ENCODE data around the gene MGST3. TPM values are rescaled to one million over a fixed set of nuclear protein-coding genes. Genes with fewer than 3 reads are reported as not detected.
"Not testable (repeated sequence)": the region's sequence is repeated elsewhere in the genome, so short reads cannot be mapped to it uniquely, and the experiment has no call there.

MGST3 gene
- 10 to 100 TPM; 47.9 to 49.0 TPM for total RNA-seq

DNA sequence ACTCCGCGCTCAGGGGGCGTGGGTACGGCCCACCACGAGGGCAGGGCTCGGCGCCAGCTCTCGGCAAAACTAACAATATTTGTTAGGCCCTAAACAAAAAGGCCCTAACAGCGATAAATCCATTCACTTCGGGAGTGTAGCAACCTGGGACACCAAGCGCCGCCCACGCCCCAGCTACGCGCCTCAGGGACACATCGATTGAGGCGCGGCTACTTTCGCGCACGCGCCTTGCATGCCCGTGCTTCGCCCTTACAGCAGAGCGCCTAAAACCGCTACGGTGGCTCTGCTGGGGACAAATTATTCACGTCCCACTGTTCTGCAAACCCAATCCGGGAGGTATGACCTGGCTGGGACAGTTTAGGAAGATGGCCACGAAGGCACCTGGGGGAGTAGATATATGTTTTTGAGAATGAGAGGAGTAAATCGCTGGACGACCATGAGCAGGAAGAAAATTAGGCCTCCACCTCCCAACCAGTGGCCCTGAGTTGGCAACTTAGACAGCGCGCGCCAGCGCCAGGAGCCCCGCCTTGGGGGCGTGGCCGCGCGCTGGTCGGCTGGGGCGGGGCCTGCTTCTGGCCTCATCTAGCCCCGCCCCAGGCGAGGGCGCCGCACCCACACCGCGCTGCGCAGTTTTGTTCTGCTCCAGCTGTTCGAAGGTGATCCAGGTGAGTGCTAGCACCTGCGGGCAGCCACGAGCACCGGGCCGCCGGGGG, at the start of gene MGST3:
TSS of gene MGST3 (plus strand) at position 606 of the 713 bp plus-strand sequence. CDS start 18,614 bp downstream, outside the sequence.
- CTCF ChIA-PET, result interaction anchor here (1.5 kb wide), 1 partner anchor 32 kb away, joined by 7 read pairs; no protein-coding TSS in a partner anchor
- POLR2A ChIA-PET, result interaction anchor here (1.0 to 1.3 kb wide), 3 partner anchors 27 to 67 kb away, joined by 4 to 5 read pairs (median 4); partner anchors contain the start of gene ALDH9A1

DNA sequence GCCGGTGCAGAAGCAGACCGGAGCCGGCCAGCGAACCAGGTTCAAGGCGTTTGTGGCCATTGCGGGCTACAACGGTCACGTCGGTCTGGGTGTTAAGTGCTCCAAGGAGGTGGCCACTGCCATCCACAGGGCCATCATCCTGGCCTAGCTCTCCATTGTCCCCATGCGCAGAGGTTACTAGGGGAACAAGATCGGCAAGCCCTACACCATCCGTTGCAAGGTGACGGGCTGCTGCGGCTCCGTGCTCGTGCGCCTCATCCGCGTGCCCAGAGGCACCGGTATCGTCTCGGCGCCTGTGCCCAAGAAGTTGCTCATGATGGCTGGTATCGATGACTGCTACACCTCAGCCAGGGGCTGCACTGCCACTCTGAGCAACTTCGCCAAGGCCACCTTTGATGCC, 49.1 kb upstream of the MGST3 start:
- ChIA-PET POLR2A (no interaction called here), CTCF (no interaction called here)

DNA sequence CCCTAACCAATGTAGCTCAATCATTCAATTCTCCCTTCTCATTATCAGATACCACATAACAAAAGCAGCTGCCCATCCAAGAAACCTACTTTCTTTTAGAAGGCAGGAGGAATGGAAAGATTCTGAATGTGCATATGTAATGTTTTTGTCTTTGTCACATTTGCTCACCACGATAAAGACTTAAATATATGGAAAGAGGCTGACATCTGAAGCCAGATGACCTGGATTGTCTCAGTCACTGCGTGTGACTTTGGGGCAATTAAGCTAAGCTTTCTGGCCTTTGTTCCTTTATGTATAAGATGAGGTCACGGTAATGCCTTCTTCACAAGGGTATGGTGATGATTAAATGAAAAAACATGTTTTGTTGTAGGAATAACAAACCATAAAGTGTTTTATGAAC, 44.6 kb upstream of the MGST3 start:
- POLR2A ChIA-PET, result no interaction called here
- CTCF ChIA-PET, result interaction anchor here (2.1 kb wide), 1 partner anchor 187 kb away, joined by 7 read pairs; no protein-coding TSS in a partner anchor

DNA sequence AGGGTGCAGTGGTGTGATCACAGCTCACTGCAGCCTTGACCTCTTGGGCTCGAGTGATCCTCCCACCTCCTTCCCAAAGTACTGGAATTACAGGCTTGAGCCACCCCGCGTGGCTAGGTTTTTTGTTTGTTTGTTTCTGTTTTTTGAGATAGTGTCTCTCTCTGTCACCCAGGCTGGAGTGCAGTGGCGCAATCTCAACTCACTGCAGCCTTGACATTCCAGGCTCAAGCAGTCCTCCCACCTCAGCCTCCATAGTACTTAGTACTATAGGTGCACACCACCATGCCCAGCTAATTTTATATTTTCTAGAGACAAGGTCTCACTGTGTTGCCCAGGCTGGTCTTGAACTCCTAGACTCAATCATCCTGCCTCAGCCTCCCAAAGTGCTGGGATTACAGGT, 39.6 kb upstream of the MGST3 start:
- CTCF ChIA-PET, result interaction anchor here (0.7 to 3.8 kb wide), 6 partner anchors 10 to 904 kb away, joined by 4 to 39 read pairs (median 6); no protein-coding TSS in a partner anchor
- POLR2A ChIA-PET, result not testable (repeated sequence)

DNA sequence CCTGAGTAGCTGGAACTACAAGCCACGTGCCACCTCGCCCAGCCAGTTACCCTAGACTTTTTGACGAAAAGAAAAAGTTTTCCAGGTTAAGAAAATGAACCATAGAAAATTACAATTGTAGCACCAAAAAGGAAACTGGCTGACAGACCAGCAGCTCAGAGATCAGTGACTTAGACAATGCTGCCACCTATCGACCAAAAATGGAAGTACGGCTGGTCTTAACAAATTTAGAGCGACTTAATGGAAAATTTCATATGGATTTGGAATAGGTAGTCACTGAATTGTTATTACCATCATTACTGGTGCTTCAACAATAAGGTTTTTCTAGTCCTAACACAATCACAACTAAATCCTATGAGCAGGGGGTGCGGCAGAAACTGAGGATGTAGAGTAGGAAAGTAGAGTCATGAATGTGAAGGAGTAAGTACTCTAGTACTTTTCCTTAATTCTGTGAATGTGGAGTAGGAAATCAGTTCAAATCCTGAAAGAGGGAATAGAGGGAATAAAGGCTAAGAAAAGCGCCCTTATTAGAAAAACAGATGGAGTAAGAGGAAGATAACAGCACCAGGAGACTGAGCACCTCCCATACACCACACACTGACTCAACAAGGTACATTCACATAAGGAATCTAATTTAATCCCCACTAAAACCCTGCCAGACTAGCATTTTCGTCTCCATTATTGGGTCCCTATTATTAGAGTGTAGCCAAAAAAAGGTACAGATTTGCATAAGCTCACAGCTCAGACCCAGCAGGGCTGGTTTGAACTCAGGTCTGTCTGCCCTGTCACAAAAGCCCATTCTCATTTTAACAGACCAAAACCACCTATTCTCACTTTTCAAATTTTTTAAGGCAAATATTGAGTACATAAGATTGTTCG, 37.9 kb upstream of the MGST3 start:
- ChIA-PET POLR2A (no interaction called here), CTCF (interaction anchor here (0.8 to 3.8 kb wide), 11 partner anchors 9 to 225 kb away, joined by 3 to 39 read pairs (median 3); no protein-coding TSS in a partner anchor)

DNA sequence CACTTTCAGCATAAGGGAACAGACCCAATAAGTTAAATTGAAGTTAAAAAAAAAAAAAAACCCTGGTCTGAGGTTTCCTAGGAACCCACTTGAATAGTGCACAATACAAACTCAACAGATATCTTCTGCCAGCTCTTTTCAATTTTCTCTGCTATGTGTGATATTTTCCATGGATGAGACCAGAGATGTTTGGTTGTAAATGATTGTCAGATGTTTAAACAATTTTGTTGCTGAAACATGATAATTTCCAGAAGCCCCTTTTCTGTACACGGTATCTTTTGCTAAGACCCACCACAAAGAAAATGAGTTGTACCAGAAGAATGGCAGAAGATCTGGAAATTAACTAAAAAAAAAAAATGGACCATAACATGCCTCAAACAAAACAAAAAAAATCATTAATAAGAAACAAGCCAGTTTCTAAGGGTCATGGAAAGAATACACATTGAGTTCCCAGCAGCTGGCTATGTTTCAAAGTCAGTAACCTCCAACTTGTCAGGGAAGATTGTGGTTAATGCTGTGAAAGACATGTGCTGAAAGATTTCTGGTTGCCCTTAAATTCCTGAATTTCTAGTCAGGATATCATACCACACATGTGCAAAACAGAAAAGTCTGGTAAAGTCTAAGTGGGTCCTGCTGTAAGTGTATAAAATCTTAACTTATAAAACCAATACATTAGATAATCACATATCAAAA, 35.6 kb upstream of the MGST3 start:
- ChIA-PET CTCF (interaction anchor here (1.4 to 3.8 kb wide), 2 partner anchors 202 to 219 kb away, joined by 3 to 39 read pairs; no protein-coding TSS in a partner anchor), POLR2A (no interaction called here)

DNA sequence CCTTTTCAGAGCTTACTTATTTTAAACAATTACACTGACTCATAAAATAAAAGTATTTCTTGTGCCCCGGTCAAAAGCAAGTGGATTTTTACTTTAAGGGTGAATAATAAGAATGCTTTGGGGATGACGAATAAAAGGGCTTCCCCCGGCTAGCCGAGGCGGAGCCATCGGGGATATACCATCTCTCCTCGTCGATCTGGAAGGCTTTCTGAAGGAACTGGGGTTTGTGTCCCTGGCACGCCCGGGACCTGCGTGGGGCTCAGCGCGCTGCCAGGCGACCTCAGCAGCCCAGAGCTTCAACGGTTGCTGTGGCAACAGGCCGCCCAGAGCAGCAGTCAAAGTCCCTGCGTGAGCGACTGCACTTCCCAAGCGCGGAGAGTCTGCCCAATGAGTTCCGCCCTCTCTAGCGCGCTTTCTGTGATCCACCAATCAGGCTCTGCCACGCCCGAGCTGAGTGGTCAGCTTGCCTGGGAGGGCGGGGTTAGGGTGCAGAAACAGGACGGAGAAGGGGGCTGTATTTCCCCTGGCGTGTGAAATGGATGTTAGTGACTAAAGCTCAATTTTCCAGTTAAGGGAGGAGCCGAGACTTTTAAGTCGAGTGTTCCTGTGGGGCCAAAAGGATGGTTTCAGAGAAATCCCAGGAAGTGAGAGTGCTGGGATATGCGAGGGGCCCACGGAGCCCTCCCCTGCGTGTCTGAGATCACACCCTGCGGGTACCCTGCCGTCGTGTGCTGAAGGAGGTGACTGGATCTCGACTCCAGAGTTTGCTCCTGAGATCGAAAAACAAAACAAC, 33.0 kb upstream of the MGST3 start:
- ChIA-PET CTCF (interaction anchor here (0.7 to 2.5 kb wide), 7 partner anchors 33 to 326 kb away, joined by 3 to 8 read pairs (median 4); partner anchors contain the start of gene MGST3), POLR2A (interaction anchor here (0.7 to 1.3 kb wide), 5 partner anchors 33 to 229 kb away, joined by 3 to 6 read pairs (median 5); partner anchors contain the start of genes ALDH9A1, MGST3, TMCO1 and UCK2)

DNA sequence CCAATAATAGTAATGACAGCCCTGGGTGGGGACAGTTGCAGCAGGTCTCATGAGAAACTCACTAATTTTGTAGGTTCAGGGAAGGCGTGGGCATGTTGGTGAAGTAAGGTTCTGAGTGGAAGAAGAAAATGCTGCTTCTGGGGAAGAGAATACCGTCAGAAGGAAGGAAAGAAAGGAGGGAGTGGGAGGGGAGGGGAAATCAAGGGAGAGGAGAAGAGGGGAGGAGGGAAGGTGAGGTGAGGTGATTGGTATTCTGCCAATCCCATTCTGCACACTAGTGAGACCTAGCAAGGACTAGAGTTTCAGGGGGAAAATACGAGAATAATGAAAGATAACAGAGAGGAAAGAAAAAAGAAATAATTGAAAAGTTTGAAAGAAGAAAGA, 32.4 kb upstream of the MGST3 start:
- POLR2A ChIA-PET, result interaction anchor here (0.9 to 1.3 kb wide), 3 partner anchors 100 to 205 kb away, joined by 5 to 6 read pairs (median 5); partner anchors contain the start of genes ALDH9A1 and TMCO1
- CTCF ChIA-PET, result interaction anchor here (0.7 to 2.5 kb wide), 6 partner anchors 32 to 325 kb away, joined by 3 to 8 read pairs (median 4); partner anchors contain the start of gene MGST3

DNA sequence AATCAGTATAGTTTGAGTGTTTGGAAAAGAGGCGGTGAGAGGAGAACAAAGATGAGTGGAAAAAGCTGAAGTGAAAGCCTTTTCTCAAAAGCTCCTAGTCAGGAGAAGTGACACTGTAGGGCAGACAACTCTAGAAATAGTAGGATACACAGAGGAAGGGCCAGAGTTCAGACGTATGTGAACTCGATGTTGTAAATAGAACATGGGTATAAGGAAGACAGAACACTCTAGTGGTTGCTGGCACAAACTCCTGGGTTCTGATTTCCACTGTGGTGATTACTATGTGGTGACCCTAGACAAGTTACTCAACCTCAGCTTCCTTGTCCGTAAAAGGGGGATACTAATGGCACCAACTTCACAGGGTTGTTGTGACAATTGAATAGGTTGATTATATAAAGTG, 30.2 kb upstream of the MGST3 start:
- CTCF ChIA-PET, result interaction anchor here (0.6 to 2.9 kb wide), 6 partner anchors 9 to 314 kb away, joined by 3 to 12 read pairs (median 5); partner anchors contain the start of genes ALDH9A1 and TMCO1
- POLR2A ChIA-PET, result no interaction called here

DNA sequence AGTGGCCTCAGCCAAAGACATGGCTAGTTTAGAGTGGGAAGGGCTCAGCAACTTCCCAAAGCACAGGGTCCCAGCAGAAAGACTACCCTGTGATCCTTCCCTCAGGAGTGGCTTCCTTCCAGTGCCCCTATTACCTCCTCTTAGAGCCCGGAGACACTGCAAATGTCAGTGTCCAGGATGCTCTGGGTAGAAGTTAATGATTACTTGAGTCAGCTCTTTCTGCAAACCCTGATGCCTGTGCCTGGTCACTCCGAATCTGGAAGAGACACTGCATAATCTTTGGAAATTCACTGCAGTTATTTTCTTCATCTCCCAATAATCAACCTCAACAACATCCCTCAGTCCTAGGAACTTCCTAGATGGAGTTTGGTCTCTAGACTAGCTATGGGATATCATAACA, 27.2 kb upstream of the MGST3 start:
- POLR2A ChIA-PET, result no interaction called here
- CTCF ChIA-PET, result no interaction called here

DNA sequence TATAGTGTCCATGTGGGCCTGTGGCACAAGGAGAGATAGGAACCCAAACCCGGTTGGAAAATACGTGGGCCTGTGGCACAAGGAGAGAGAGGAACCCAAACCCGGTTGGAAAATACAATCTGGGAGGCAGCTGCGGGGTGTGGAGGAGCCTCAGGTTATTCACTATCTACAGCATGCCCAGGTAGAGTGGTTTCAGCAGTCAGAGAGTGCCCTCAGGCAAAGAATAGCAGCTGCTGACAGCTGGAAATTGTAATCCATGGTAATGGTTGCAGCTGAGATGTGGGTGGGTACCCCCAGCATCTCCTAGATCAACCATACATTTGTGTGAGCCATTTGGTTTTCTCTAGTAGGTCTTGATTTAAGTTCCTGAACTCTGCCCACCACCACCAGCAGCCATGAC, 25.8 kb upstream of the MGST3 start:
- ChIA-PET POLR2A (no interaction called here), CTCF (no interaction called here)

DNA sequence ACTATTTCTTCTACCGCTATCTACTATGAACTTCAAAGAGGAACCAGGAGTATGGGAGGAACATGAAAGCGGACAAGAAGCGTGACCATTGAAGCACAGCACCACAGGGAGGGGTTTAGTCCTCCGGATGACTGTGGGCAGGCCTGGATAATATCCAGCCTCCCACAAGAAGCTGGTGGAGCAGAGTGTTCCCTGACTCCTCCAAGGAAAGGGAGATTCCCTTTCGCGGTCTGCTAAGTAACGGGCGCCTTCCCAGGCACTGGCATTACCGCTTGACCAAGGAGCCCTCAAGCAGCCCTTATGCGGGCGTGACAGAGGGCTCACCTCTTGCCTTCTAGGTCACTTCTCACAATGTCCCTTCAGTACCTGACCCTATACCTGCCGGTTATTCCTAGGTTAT, 24.4 kb upstream of the MGST3 start:
- POLR2A ChIA-PET, CTCF ChIA-PET: not testable (repeated sequence)

DNA sequence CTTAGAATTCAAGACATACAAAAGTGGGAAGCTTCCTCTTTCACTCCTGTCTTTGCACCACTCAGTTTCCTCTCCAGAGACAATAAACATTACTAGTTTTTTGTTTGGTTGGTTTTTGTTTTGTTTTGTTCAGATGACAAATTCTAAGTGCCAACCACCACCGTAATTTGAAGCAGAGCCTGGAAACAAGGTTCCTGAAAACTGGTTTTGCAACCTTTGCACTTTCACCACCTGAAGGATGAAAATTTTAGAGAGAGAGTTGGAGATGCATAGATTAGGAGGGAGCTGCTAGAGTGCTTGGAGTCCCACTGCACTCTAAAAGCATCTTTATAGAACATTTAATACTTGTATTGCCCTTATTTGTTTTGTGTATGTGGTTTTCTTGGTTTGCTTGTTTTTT, 20.2 kb upstream of the MGST3 start:
- CTCF ChIA-PET, result no interaction called here
- POLR2A ChIA-PET, result no interaction called here

DNA sequence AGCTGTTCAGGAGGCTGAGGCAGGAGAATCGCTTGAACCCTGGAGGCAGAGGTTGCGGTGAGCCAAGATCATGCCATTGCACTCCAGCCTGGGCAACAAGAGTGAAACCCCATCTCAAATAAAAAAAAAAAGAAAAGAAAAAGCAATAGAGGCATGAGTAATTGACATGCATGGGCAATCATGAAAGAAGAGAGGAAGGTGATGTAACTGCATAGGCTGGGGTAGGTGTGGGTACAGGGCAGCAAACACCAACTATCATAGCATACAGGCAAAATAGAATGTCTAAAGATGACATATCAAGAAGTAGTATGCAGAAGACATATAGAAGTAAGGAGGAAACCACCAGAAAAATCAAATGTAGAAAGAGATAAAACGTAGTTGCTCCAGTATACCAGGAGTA, 19.0 kb upstream of the MGST3 start:
- CTCF ChIA-PET, result no interaction called here
- POLR2A ChIA-PET, result no interaction called here

DNA sequence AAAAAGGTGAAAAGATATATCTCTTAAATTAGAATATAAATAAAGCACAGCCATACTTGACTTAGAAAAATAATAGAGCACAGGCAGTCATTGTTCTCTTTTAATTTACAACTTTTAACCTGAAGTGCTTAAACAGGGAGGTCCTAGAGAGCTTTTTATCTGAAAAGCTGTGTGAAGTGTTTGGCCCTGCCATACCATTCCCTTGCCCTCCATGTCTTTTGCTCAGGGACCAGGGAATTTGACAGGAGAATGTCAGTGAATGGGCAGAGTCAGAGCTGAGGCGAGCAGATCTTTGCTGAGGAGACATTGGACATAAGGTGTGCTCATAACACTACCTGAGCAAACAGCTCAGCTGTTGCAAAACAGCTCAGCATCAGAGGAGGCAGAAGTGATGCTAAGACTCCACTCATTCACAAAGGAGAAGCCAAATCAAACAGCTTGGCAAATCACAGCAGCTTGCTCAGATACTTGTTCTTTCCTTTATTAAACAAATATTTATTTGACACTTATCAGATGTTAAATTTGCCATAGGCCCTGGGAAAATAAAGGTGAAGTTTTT, 14.9 kb upstream of the MGST3 start:
- ChIA-PET POLR2A (no interaction called here), CTCF (no interaction called here)

DNA sequence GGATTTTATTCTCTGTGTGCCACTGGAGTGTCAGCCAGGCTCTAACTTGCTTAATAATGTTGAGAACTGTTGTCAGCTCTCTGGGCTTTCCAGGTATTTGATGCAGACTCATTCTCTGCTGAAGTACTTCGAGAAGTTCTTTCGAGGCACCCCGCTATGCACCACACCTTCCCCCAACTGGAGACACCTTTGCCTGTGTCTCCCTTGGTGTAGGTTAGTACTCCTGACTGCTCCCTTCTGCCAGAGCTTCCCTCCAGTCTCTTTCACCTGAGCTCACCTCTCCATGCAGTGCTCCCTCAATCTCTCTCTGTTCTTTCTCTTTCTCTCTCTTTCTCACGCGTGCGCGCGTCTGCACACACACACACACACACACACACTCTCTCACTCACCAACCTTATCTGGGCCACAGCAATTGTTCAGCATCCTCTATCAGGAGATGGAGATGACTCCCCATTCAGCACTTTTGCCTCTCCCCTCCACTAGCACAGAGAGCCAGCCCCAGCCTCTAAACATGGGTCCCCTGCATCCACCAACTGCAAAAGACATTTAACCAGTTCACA, 14.0 kb upstream of the MGST3 start:
- CTCF ChIA-PET, result interaction anchor here (0.6 kb wide), 1 partner anchor 231 kb away, joined by 4 read pairs; no protein-coding TSS in a partner anchor
- POLR2A ChIA-PET, result no interaction called here

DNA sequence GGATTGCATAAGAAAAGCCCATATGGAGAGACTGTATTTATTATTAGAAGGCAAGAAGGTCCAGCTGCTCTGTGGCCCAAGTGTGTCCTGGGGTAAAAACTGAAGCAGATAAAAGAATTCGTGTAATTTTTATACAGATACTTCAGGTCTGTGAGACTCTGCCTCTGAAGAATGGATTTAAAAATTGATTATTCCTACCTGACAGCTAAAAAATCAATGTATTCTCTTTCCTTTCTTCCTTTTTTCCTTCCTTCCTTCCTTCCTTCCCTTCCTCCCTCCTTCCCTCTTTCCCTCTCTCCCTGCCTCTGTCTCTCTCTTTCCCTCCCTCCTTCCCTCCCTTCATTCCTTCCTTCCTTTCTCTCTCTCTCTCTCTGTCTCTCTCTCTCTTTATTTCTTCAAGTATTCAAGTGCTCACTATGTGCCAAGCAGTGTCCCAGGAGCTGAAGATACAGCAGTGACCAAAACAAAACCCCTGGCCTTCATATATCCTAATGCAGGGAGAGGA, 11.3 kb upstream of the MGST3 start:
- ChIA-PET POLR2A (no interaction called here), CTCF (no interaction called here)

DNA sequence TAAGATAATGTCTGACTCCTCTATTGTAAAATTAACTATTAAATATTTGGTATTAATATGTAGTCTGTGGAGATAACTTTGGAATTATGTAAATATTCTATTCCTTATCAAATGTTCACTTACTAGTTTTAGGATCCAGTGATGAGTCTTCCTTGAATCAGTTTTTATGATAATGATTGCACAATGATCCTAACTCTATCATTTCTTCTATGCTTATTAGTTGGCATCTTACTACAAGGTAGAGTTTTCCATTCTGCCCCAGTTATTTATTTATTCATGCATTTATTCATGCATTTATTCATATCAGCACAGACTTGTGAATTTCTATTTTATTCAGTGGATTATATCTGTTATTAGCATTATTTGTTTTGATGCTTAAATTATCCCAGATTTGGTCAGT, 7.4 kb upstream of the MGST3 start:
- CTCF ChIA-PET, result no interaction called here
- POLR2A ChIA-PET, result no interaction called here
